ENCODE data around the gene C3orf52. TPM values are rescaled to one million over a fixed set of nuclear protein-coding genes. Genes with fewer than 3 reads are reported as not detected.

Gene C3orf52
- total and polyA plus RNA-seq, 9 donors: 0.24 to 5.5 (median 0.48) TPM

DNA sequence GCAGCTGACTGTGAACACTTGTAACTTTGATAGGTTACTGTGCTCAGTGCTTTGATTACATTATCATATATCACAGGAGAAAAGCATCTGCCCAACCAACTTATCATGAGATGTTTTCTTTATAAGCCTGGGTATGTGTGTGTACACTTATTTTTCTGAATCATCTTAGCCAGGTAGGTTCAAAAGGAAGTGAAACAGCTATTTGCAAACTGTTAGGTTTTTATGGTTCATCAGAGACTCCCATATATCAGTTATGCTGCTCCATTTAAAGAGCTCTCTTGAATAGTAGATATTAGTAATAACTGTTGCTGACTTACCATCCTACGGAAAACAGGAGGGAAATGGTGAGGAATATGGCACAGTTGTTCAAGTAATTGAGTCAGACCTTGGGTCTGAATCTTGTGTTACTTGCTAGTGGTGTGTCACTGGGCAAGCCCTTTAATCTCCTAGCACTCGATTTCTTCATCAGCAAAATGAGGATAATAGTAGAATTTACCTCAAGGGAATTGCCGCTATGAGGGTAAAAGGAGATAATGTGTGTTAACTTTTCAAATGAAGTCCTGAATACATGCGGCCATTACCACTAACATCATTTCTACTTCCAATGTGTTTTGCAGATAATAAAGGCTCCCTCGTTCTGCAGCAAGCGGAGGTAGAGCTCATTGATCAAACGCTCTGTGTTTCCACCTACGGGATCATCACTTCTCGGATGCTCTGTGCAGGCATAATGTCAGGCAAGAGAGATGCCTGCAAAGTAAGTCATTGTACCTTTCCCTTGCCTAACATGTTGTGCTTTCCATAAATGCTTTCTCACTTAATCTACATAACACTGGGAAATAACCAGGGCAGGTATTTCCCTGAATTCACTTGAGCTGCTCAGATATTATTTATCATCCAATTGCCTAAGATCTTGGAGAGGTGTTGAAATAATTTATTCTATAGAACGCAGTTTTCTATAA, 7.8 kb upstream of the C3orf52 start:
- Histone ChIP-seq H3K9me3 (no peaks in the 10 kb centered on the region), H3K27ac (no peak overlapping the region), H3K4me1 (ENCODE audit: insufficient read depth) (no peaks in the 10 kb centered on the region), H3K4me3 (no peak overlapping the region), H3K27me3 (no peaks in the 10 kb centered on the region), H3K36me3 (no peaks in the 10 kb centered on the region)
- intact Hi-C loops (cut with DNase I): no loop called here
- TF ChIP-seq EP300 (IDR thresholded peaks at IDR 0.05) (no peak), POLR2A (IDR thresholded peaks at IDR 0.05) (no peak)
- TF ChIP-seq, protein P1, sequence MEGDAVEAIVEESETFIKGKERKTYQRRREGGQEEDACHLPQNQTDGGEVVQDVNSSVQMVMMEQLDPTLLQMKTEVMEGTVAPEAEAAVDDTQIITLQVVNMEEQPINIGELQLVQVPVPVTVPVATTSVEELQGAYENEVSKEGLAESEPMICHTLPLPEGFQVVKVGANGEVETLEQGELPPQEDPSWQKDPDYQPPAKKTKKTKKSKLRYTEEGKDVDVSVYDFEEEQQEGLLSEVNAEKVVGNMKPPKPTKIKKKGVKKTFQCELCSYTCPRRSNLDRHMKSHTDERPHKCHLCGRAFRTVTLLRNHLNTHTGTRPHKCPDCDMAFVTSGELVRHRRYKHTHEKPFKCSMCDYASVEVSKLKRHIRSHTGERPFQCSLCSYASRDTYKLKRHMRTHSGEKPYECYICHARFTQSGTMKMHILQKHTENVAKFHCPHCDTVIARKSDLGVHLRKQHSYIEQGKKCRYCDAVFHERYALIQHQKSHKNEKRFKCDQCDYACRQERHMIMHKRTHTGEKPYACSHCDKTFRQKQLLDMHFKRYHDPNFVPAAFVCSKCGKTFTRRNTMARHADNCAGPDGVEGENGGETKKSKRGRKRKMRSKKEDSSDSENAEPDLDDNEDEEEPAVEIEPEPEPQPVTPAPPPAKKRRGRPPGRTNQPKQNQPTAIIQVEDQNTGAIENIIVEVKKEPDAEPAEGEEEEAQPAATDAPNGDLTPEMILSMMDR (IDR thresholded peaks at IDR 0.05): no peak
- no peak for DNase-seq
- 83 to 86% (median 83%) methylated on average over 10 of the region's 10 CpGs for WGBS, 3 donors

DNA sequence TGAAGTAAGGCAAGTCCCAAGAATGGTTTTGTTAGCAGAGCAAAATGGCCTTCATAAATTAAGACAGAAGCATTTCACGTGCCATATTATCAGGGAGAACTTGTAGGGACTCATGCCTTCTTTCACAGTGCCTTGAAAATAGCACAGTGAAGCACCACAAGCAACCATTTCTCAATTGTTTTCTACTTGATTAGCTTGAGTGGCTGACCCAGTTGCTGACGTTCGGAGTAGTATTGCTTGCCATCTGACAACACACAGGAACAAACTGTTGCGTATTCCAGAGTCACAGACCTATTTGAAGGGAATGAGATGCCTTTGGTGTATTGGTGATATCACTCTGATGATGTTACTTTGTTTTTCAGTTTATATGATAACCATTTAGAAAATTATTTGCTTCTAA, 3.0 kb upstream of the C3orf52 start:
- no peak overlapping the region for H3K27ac ChIP-seq
- H3K4me1 ChIP-seq (ENCODE audit: insufficient read depth): no peaks in the 10 kb centered on the region
- H3K27me3 ChIP-seq: no peaks in the 10 kb centered on the region
- no peaks in the 10 kb centered on the region for H3K36me3 ChIP-seq
- TF ChIP-seq, protein P1 (IDR thresholded peaks at IDR 0.05): no peak
- TF ChIP-seq POLR2A (IDR thresholded peaks at IDR 0.05) (no peak), EP300 (IDR thresholded peaks at IDR 0.05) (no peak)
- WGBS, 3 donors: 84 to 91% (median 84%) methylated on average over 4 of the region's 4 CpGs
- H3K9me3 ChIP-seq: no peaks in the 10 kb centered on the region
- DNase-seq: no peak
- intact Hi-C loops (cut with DNase I): no loop called here
- no peak overlapping the region for H3K4me3 ChIP-seq

DNA sequence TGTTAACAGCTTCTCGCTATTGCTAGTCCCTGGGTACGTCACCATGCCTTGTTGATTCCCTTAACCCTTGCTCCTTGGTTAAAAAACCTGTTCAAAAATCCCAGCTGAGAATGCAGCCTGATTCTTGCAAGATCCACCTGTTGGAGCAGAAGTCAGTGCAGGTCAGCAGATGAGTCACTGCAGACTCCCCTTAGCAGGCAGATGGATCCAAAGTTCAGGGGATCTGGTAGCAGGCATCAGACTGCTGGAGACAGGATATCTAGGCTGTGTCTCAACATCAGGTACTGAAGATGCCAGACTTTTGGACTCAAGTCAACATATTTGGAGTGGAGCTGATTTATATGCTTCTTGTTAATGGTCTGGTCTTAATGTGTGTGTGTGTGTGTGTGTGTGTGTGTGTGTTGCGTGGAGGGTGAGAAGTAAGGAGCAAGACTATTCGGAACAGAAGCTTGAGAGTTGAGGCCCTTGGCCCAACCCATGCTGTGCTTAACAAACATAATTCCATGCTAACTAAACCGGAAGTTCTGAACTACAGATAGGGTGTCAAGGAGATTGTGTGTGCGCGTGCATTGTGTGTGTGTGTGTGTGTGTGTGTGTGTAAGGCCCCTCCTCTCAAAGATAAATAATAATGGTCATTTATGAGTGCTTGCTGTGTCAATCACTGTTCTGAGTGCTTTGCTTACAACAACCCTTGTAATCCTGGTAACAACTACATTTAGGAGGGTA, 1.0 kb upstream of the C3orf52 start:
- 89 to 91% (median 91%) methylated on average over 7 of the region's 7 CpGs for WGBS, 3 donors
- H3K36me3 ChIP-seq: no peaks in the 10 kb centered on the region
- intact Hi-C loops (cut with DNase I): no loop called here
- no peak for DNase-seq
- TF ChIP-seq, protein P1 (IDR thresholded peaks at IDR 0.05): no peak
- TF ChIP-seq POLR2A (IDR thresholded peaks at IDR 0.05) (no peak), EP300 (IDR thresholded peaks at IDR 0.05) (no peak)
- no peak overlapping the region for H3K4me3 ChIP-seq
- no peaks in the 10 kb centered on the region for H3K9me3 ChIP-seq
- H3K4me1 ChIP-seq (ENCODE audit: insufficient read depth): no peaks in the 10 kb centered on the region
- H3K27me3 ChIP-seq: no peaks in the 10 kb centered on the region
- no peak overlapping the region for H3K27ac ChIP-seq

DNA sequence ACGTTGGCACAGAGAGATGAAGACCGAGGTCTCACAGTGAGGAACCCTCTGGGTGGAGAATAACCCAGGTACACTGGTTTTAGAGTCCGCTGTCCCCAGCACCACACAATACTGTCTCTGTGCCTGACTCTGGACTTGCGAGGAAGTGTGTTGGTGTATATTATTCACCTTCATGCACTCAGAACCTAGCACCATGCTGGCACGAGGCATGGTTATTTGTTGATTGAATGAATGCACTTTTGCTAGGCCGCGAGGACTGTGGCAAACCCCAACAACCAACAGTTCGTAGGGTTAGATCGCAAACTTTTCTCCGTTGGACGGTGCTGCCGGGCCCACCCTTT, 484 bp upstream of the C3orf52 start:
- Histone ChIP-seq H3K4me1 (ENCODE audit: insufficient read depth) (no peaks in the 10 kb centered on the region), H3K4me3 (peak overlapping the region; percentile 46), H3K27me3 (no peaks in the 10 kb centered on the region), H3K36me3 (no peaks in the 10 kb centered on the region), H3K27ac (no peak overlapping the region), H3K9me3 (no peaks in the 10 kb centered on the region)
- TF ChIP-seq, protein P1 (IDR thresholded peaks at IDR 0.05): no peak
- TF ChIP-seq EP300 (IDR thresholded peaks at IDR 0.05) (no peak), POLR2A (IDR thresholded peaks at IDR 0.05) (no peak)
- WGBS, 3 donors: 29 to 34% (median 33%) methylated on average over 12 of the region's 12 CpGs
- intact Hi-C loops (cut with DNase I): no loop called here
- no peak for DNase-seq
